ENCODE data around the gene PUDP. TPM values are rescaled to one million over a fixed set of nuclear protein-coding genes. Genes with fewer than 3 reads are reported as not detected.

The PUDP gene
- total and polyA plus RNA-seq, 3 donors from 2014 or later = 8.8 to 15.5 (median 10.2) TPM

GRCh38 chrX:7159149-7159861 lies 11.4 kb upstream of the PUDP start:
- no peak overlapping the region for H3K27ac ChIP-seq
- intact Hi-C loops (cut with DNase I; ENCODE audit: low total_unique reads) = no loop called here
- H3K4me1 ChIP-seq = no peaks in the 10 kb centered on the region
- DNase-seq = no peak
- TF ChIP-seq POLR2A (IDR thresholded peaks at IDR 0.05) = no peak
- TF ChIP-seq CTCF (IDR thresholded peaks at IDR 0.05) = no peak
- H3K4me3 ChIP-seq = no peak overlapping the region
- H3K9me3 ChIP-seq = no peaks in the 10 kb centered on the region
- H3K36me3 ChIP-seq (ENCODE audit: low read depth, missing control alignments) = no peaks in the 10 kb centered on the region
- H3K27me3 ChIP-seq = no peaks in the 10 kb centered on the region
- WGBS, 2 donors = 80 to 86% methylated on average over 7 of the region's 7 CpGs

GRCh38 chrX:7158468-7158990 lies 10.6 kb upstream of the PUDP start:
- no peak overlapping the region for H3K27ac ChIP-seq
- no peaks in the 10 kb centered on the region for H3K36me3 ChIP-seq (ENCODE audit: low read depth, missing control alignments)
- DNase-seq = no peak
- H3K27me3 ChIP-seq = no peaks in the 10 kb centered on the region
- intact Hi-C loops (cut with DNase I; ENCODE audit: low total_unique reads) = no loop called here
- no peaks in the 10 kb centered on the region for H3K4me1 ChIP-seq
- 80 to 84% methylated on average over 5 of the region's 5 CpGs for WGBS, 2 donors
- no peak overlapping the region for H3K4me3 ChIP-seq
- TF ChIP-seq CTCF (IDR thresholded peaks at IDR 0.05) (no peak), POLR2A (IDR thresholded peaks at IDR 0.05) (no peak)
- no peaks in the 10 kb centered on the region for H3K9me3 ChIP-seq

GRCh38 chrX:7156879-7157278 lies 8.9 kb upstream of the PUDP start:
- H3K36me3 ChIP-seq (ENCODE audit: low read depth, missing control alignments) = no peaks in the 10 kb centered on the region
- H3K9me3 ChIP-seq = no peaks in the 10 kb centered on the region
- intact Hi-C loops (cut with DNase I; ENCODE audit: low total_unique reads) = no loop called here
- no peak for DNase-seq
- no peak overlapping the region for H3K4me3 ChIP-seq
- 87 to 94% methylated on average over 3 of the region's 3 CpGs for WGBS, 2 donors
- no peaks in the 10 kb centered on the region for H3K4me1 ChIP-seq
- no peak for TF ChIP-seq POLR2A (IDR thresholded peaks at IDR 0.05)
- no peak for TF ChIP-seq CTCF (IDR thresholded peaks at IDR 0.05)
- no peak overlapping the region for H3K27ac ChIP-seq
- H3K27me3 ChIP-seq = no peaks in the 10 kb centered on the region

- H3K36me3 ChIP-seq (ENCODE audit: low read depth, missing control alignments) = no peaks in the 10 kb centered on the region
- H3K27me3 ChIP-seq = no peaks in the 10 kb centered on the region
- H3K4me1 ChIP-seq = no peaks in the 10 kb centered on the region
- TF ChIP-seq POLR2A (IDR thresholded peaks at IDR 0.05) = no peak
- no peak for TF ChIP-seq CTCF (IDR thresholded peaks at IDR 0.05)
- H3K9me3 ChIP-seq = no peaks in the 10 kb centered on the region
- intact Hi-C loops (cut with DNase I; ENCODE audit: low total_unique reads) = no loop called here
- no peak for DNase-seq
- WGBS, 2 donors = 100% methylated on average over 1 of the region's 1 CpG
- no peak overlapping the region for H3K27ac ChIP-seq
- no peak overlapping the region for H3K4me3 ChIP-seq
Measured at GRCh38 chrX:7155163-7155562, 7.2 kb upstream of the PUDP start.

Data from testis (tissue), 3 donors.